PC-3 (cell line): ENCODE measurements around the gene STAT1. TPM values are rescaled to one million over a fixed set of nuclear protein-coding genes. Genes with fewer than 3 reads are reported as not detected.

Source experiments
- ATAC-seq: fragments of 200-7000 bp; cut with Tn5 transposase; 2 replicates; pipeline ENCODE4 v1.9.1; 2020; ENCODE audit warnings: mild to moderate bottlenecking, moderate library complexity
- BruUV-seq: library from RNA; stranded (reverse); fragments of 400-500 nt; replicated peaks from 2 replicates; lab custom pipeline; 2021; lab: Mats Ljungman, UMichigan
- CTCF ChIA-PET: fragments of 300-600 bp; sonication (Branson Sonifier 250); formaldehyde crosslinking; loops from one replicate; lab custom pipeline; 2022; ENCODE audit warnings: antibody characterized with exemption; lab: Charles Lee
- POLR2A ChIA-PET: fragments of 300-600 bp; sonication (Branson Sonifier 250); formaldehyde crosslinking; loops from one replicate; lab custom pipeline; 2022; ENCODE audit warnings: antibody characterized with exemption; ENCODE audit not compliant: unreplicated experiment; lab: Charles Lee
- DNase-seq: peaks from one replicate; pipeline ENCODE4 v3.0.0-alpha.2; 2015
- H2AFZ ChIP-seq: fragments of 300-600 bp; sonication (generic); 2 replicates; pipeline ENCODE4 v1.6.0; 2016; ENCODE audit warnings: antibody characterized with exemption, low read length
- H3F3A ChIP-seq: fragments of 300-600 bp; sonication (generic); one replicate; pipeline ENCODE4 v1.6.0; 2017; ENCODE audit warnings: antibody characterized with exemption, low read length, control low read depth, mild to moderate bottlenecking; ENCODE audit not compliant: unreplicated experiment
- H3K27ac ChIP-seq: fragments of 300-600 bp; sonication (generic); 2 replicates; pipeline ENCODE4 v1.5.1; 2016; ENCODE audit warnings: mild to moderate bottlenecking, low read length
- H3K27me3 ChIP-seq: fragments of 300-600 bp; sonication (generic); 2 replicates; pipeline ENCODE4 v1.6.1; 2016; ENCODE audit warnings: low read length, mixed read lengths
- H3K36me3 ChIP-seq: fragments of 300-600 bp; sonication (generic); 2 replicates; pipeline ENCODE4 v1.6.1; 2016; ENCODE audit warnings: low read depth, mixed run types, low read length, mixed read lengths
- H3K4me1 ChIP-seq: fragments of 300-600 bp; sonication (generic); 2 replicates; pipeline ENCODE4 v1.5.1; 2016; ENCODE audit warnings: low read length; ENCODE audit not compliant: insufficient read depth
- H3K4me2 ChIP-seq: fragments of 300-600 bp; sonication (generic); 2 replicates; pipeline ENCODE4 v1.6.0; 2016; ENCODE audit warnings: low read length
- H3K4me3 ChIP-seq: fragments of 300-600 bp; sonication (generic); 2 replicates; pipeline ENCODE4 v1.5.1; 2016; ENCODE audit warnings: mild to moderate bottlenecking, low read length, mixed read lengths
- H3K79me2 ChIP-seq: fragments of 300-600 bp; sonication (generic); 2 replicates; pipeline ENCODE4 v1.6.1; 2017; ENCODE audit warnings: low read length, mixed read lengths
- H3K9ac ChIP-seq: fragments of 300-600 bp; sonication (generic); 2 replicates; pipeline ENCODE4 v1.6.0; 2016; ENCODE audit warnings: mild to moderate bottlenecking, low read length
- H3K9me2 ChIP-seq: fragments of 300-600 bp; sonication (generic); replicated peaks from 2 replicates; pipeline ENCODE4 v1.6.1; 2016; ENCODE audit warnings: mixed run types, low read length, mixed read lengths
- H3K9me3 ChIP-seq: fragments of 300-600 bp; sonication (generic); 2 replicates; pipeline ENCODE4 v1.6.1; 2016; ENCODE audit warnings: low read length, mixed read lengths
- H4K20me1 ChIP-seq: fragments of 300-600 bp; sonication (generic); 2 replicates; pipeline ENCODE4 v1.6.1; 2016; ENCODE audit warnings: low read length, mixed read lengths
- CTCF ChIP-seq: fragments of 300-600 bp; sonication (generic); conservative IDR thresholded peaks from 2 replicates; pipeline ENCODE4 v1.5.1; 2017; ENCODE audit warnings: antibody characterized with exemption, low read depth, mild to moderate bottlenecking, low read length
- EZH2 ChIP-seq: fragments of 300-600 bp; sonication (generic); IDR thresholded peaks from one replicate; pipeline ENCODE4 v1.6.1; 2017; ENCODE audit warnings: antibody characterized with exemption, mild to moderate bottlenecking, low read length; ENCODE audit not compliant: unreplicated experiment
- EZH2phosphoT487 ChIP-seq: fragments of 300-600 bp; sonication (generic); IDR thresholded peaks from 2 replicates; pipeline ENCODE4 v1.6.1; 2018; ENCODE audit warnings: mild to moderate bottlenecking, antibody characterized with exemption, low read length, borderline replicate concordance
- intact Hi-C: fragments of 100-400 bp; cut with micrococcal nuclease; formaldehyde crosslinking; loops from 2 replicates; pipeline ENCODE4 v1.9.0; 2023
- total RNA-seq: library from RNA; depleted of rRNA; stranded (reverse); fragments of >200 nt; gene quantifications from 2 replicates; pipeline ENCODE4 v1.2.3, GENCODE V29; 2014

STAT1 gene
- total RNA-seq, 1 experiment from 2014 or later: 47.9 TPM

GRCh38 chr2:190947711-190948251 lies 66.2 kb downstream of the STAT1 start:
- Histone ChIP-seq H2AFZ (no peak overlapping the region), H4K20me1 (no peaks in the 10 kb centered on the region), H3K4me2 (peak overlapping the region; percentile 72), H3K27me3 (no peaks in the 10 kb centered on the region), H3K9me2 (no peaks in the 10 kb centered on the region), H3K9me3 (no peaks in the 10 kb centered on the region), H3K4me1 (peaks cover 28% of the 10 kb centered on the region), H3K4me3 (peak overlapping the region; percentile 26; the same call in 1 of the 2 replicates), H3F3A (no peaks in the 10 kb centered on the region), H3K27ac (peak overlapping the region; percentile 4; the same call in 1 of the 2 replicates), H3K36me3 (no peaks in the 10 kb centered on the region), H3K9ac (no peak overlapping the region), H3K79me2 (no peaks in the 10 kb centered on the region)
- TF ChIP-seq EZH2 (no peak), CTCF (peak; percentile 37; the same call in 1 of the 2 replicates)
- BruUV-seq: no TSS peak
- ATAC-seq (peak; percentile 74), DNase-seq (peak; percentile 66)
- POLR2A ChIA-PET: interaction anchor here (0.6 kb wide), 2 partner anchors 44 to 56 kb away, joined by 3 to 6 read pairs; no protein-coding TSS in a partner anchor
- intact Hi-C loops: loop anchor here (5.0 kb wide), 1 partner anchor 165 kb away; no protein-coding TSS in a partner anchor
- CTCF ChIA-PET: interaction anchor here (1.1 kb wide), 1 partner anchor 149 kb away, joined by 3 read pairs; no protein-coding TSS in a partner anchor

- Histone ChIP-seq H2AFZ (no peak overlapping the region), H3K79me2 (no peaks in the 10 kb centered on the region), H3F3A (no peaks in the 10 kb centered on the region), H3K4me2 (peak overlapping the region; percentile 72), H3K27me3 (no peaks in the 10 kb centered on the region), H4K20me1 (no peaks in the 10 kb centered on the region), H3K9me3 (no peaks in the 10 kb centered on the region), H3K27ac (no peak overlapping the region), H3K9ac (no peak overlapping the region), H3K9me2 (no peaks in the 10 kb centered on the region), H3K4me1 (peaks cover 28% of the 10 kb centered on the region), H3K4me3 (no peak overlapping the region), H3K36me3 (no peaks in the 10 kb centered on the region)
- intact Hi-C loops: loop anchor here (5.0 kb wide), 1 partner anchor 165 kb away; no protein-coding TSS in a partner anchor
- TF ChIP-seq EZH2 (no peak), CTCF (no peak), EZH2phosphoT487 (no peak)
- DNase-seq: peak; percentile 19
- no TSS peak for BruUV-seq
- ATAC-seq: 0 out of 2 replicates have a peak, but pooled peaks have one; percentile 4
- CTCF ChIA-PET: no interaction called here
- POLR2A ChIA-PET: interaction anchor here (0.6 kb wide), 1 partner anchor 55 kb away, joined by 3 read pairs; no protein-coding TSS in a partner anchor
These were observed 66.8 kb downstream of the STAT1 start for GRCh38 chr2:190947141-190947540.

GRCh38 chr2:190943706-190944105 lies 70.3 kb downstream of the STAT1 start:
- CTCF ChIA-PET: no interaction called here
- no peak overlapping the region for H3K27ac ChIP-seq
- no peaks in the 10 kb centered on the region for H3K9me2 ChIP-seq
- H3K27me3 ChIP-seq: no peaks in the 10 kb centered on the region
- no peak overlapping the region for H3K9ac ChIP-seq
- BruUV-seq: no TSS peak
- peaks cover 7% of the 10 kb centered on the region for H3F3A ChIP-seq
- peaks cover 23% of the 10 kb centered on the region for H3K4me1 ChIP-seq
- no peaks in the 10 kb centered on the region for H3K79me2 ChIP-seq
- DNase-seq: no peak
- H3K36me3 ChIP-seq: 0 out of 2 replicates have a peak, but pooled peaks cover 4% of the 10 kb centered on the region
- no peaks in the 10 kb centered on the region for H4K20me1 ChIP-seq
- intact Hi-C loops: loop anchor here (5.0 kb wide), 1 partner anchor 106 kb away; no protein-coding TSS in a partner anchor
- no peak for ATAC-seq
- H3K4me2 ChIP-seq: no peak overlapping the region
- no peak overlapping the region for H2AFZ ChIP-seq
- POLR2A ChIA-PET: no interaction called here
- TF ChIP-seq EZH2 (no peak), EZH2phosphoT487 (no peak), CTCF (no peak)
- no peak overlapping the region for H3K4me3 ChIP-seq
- H3K9me3 ChIP-seq: no peaks in the 10 kb centered on the region
